ENCODE results near the gene LRP5.

- TF ChIP-seq POLR2A (IDR thresholded peaks at IDR 0.05; ENCODE audit: low read depth, low read length) (peak; percentile 76; the same call in 1 of the 2 replicates), TAF1 (IDR thresholded peaks at IDR 0.05; ENCODE audit: borderline replicate concordance, low read depth, low read length) (peak; percentile 56; the same call in 1 of the 2 replicates)
Measured at GRCh38 chr11:68460741-68461574, 148.6 kb downstream of the LRP5 start, which contains the start of gene PPP6R3.

Measured in GM12892 (cell line).